IMR-90 (cell line): ENCODE measurements around the gene PPM1F. TPM values are rescaled to one million over a fixed set of nuclear protein-coding genes. Genes with fewer than 3 reads are reported as not detected.

Experiments
- BHLHE40 ChIP-seq: fragments of 150-350 bp; IDR thresholded peaks from 2 replicates; pipeline ENCODE4 v1.6.1; 2016; ENCODE audit warnings: mild to moderate bottlenecking, low read depth, low read length
- ELK1 ChIP-seq: fragments of 150-350 bp; IDR thresholded peaks from 2 replicates; pipeline ENCODE4 v1.6.1; 2016; ENCODE audit warnings: low read depth, mild to moderate bottlenecking, low read length, moderate library complexity, borderline replicate concordance
- MAZ ChIP-seq: IDR thresholded peaks from 2 replicates; pipeline ENCODE4 v1.6.1; 2012; ENCODE audit warnings: low read depth, mild to moderate bottlenecking, low read length, improper control_type of control experiment, moderate library complexity, borderline replicate concordance
- POLR2A ChIP-seq: IDR thresholded peaks from 2 replicates; pipeline ENCODE4 v1.6.1; 2012; ENCODE audit warnings: mild to moderate bottlenecking, low read depth, low read length
- RAD21 ChIP-seq: IDR thresholded peaks from 2 replicates; pipeline ENCODE4 v1.6.1; 2012; ENCODE audit warnings: low read length, improper control_type of control experiment
- polyA plus RNA-seq, 3 experiments: library from polyadenylated mRNA; depleted of rRNA; stranded (reverse); fragments of >200 nt; gene quantifications; 2 replicates each; pipeline ENCODE4 v1.2.3, GENCODE V29; 2012; ENCODE audit warnings: low replicate concordance in 1 of 3
- total RNA-seq: library from RNA; depleted of rRNA; stranded (reverse); fragments of >200 nt; gene quantifications from 2 replicates; pipeline ENCODE4 v1.2.3, GENCODE V29; 2012

Gene PPM1F
- total and polyA plus RNA-seq, 2 of the 4 experiments (the other 2 are of a cell fraction) = 20.8 to 30.3 TPM

GRCh38 chr22:21952586-21953571, at the start of gene PPM1F (continued):
- TF ChIP-seq BHLHE40 (no peak), ELK1 (no peak), MAZ (peak; percentile 44; the same call in 1 of the 2 replicates), RAD21 (peak; percentile 70), POLR2A (0 out of 2 replicates have a peak, but pooled peaks have one; percentile 16)
